HepG2 (cell line): ENCODE measurements around the gene HS3ST5. TPM values are rescaled to one million over a fixed set of nuclear protein-coding genes. Genes with fewer than 3 reads are reported as not detected.

ENCODE experiments used
- ATF5 ChIP-seq: sonication (generic); formaldehyde crosslinking; IDR thresholded peaks from 2 replicates; pipeline ENCODE4 v1.4.0; 2020; ENCODE audit warnings: mild to moderate bottlenecking, low read depth, missing genetic modification reagents
- BRCA1 ChIP-seq: sonication (generic); formaldehyde crosslinking; IDR thresholded peaks from 2 replicates; pipeline ENCODE4 v1.4.0; 2020; ENCODE audit warnings: missing genetic modification reagents
- CREM ChIP-seq, 2 experiments: sonication (generic) in 1 of 2; formaldehyde crosslinking in 1 of 2; IDR thresholded peaks; 2 replicates each; pipeline versions ENCODE4 v1.4.0 to v1.6.1; 2016 to 2020; ENCODE audit warnings: antibody characterized with exemption in 1 of 2, mild to moderate bottlenecking in 1 of 2, missing genetic modification reagents in 1 of 2
- ESRRA ChIP-seq: sonication (generic); formaldehyde crosslinking; IDR thresholded peaks from 2 replicates; pipeline ENCODE4 v1.5.1; 2020; ENCODE audit warnings: mild to moderate bottlenecking, low read depth, missing genetic modification reagents
- FUBP1 ChIP-seq: sonication (generic); formaldehyde crosslinking; IDR thresholded peaks from 2 replicates; pipeline ENCODE4 v1.5.1; 2020; ENCODE audit warnings: missing genetic modification reagents, mild to moderate bottlenecking, borderline replicate concordance
- HNRNPK ChIP-seq: fragments of 200-400 bp; formaldehyde crosslinking; IDR thresholded peaks from 2 replicates; pipeline ENCODE4 v1.6.1; 2018; ENCODE audit warnings: low read length, low read depth, moderate library complexity, mild to moderate bottlenecking; ENCODE audit not compliant: poor library complexity, severe bottlenecking
- MXI1 ChIP-seq: IDR thresholded peaks from 3 replicates; pipeline ENCODE4 v1.6.1; 2012; ENCODE audit warnings: low read depth, low read length, inconsistent platforms, borderline replicate concordance
- NR2F2 ChIP-seq: IDR thresholded peaks from 2 replicates; pipeline ENCODE4 v1.6.1; 2012; ENCODE audit warnings: low read depth, inconsistent platforms, borderline replicate concordance
- POLR2AphosphoS5 ChIP-seq: IDR thresholded peaks from 2 replicates; pipeline ENCODE4 v1.6.1; 2012; ENCODE audit warnings: low read depth, low read length
- USF2 ChIP-seq, 2 experiments: sonication (generic) in 1 of 2; formaldehyde crosslinking in 1 of 2; IDR thresholded peaks; 2 replicates each; pipeline versions ENCODE4 v1.5.1 to v1.6.1; 2011 to 2020; ENCODE audit warnings: borderline replicate concordance in 1 of 2, low read depth in 1 of 2, low read length in 1 of 2, mild to moderate bottlenecking in 1 of 2, missing genetic modification reagents in 1 of 2, moderate library complexity in 1 of 2
- ZFP82 ChIP-seq: sonication (generic); formaldehyde crosslinking; IDR thresholded peaks from 2 replicates; pipeline ENCODE4 v1.5.1; 2020; ENCODE audit warnings: mild to moderate bottlenecking, missing genetic modification reagents, borderline replicate concordance
- ZFX ChIP-seq: sonication (generic); formaldehyde crosslinking; IDR thresholded peaks from 2 replicates; pipeline ENCODE4 v1.4.0; 2020; ENCODE audit warnings: mild to moderate bottlenecking, low read depth, missing genetic modification reagents, moderate library complexity
- ZNF101 ChIP-seq: sonication (generic); formaldehyde crosslinking; IDR thresholded peaks from 2 replicates; pipeline ENCODE4 v1.4.0; 2020; ENCODE audit warnings: mild to moderate bottlenecking, low read depth, missing genetic modification reagents, borderline replicate concordance
- ZNF232 ChIP-seq: sonication (generic); formaldehyde crosslinking; IDR thresholded peaks from 2 replicates; pipeline ENCODE4 v1.4.0; 2020; ENCODE audit warnings: missing genetic modification reagents, borderline replicate concordance
- ZNF564 ChIP-seq: sonication (generic); formaldehyde crosslinking; IDR thresholded peaks from 2 replicates; pipeline ENCODE4 v1.8.1; 2023; ENCODE audit warnings: mild to moderate bottlenecking, missing genetic modification reagents
- ZNF598 ChIP-seq: sonication (generic); formaldehyde crosslinking; IDR thresholded peaks from 2 replicates; pipeline ENCODE4 v1.5.1; 2020; ENCODE audit warnings: mild to moderate bottlenecking, missing genetic modification reagents, borderline replicate concordance
- ZNF639 ChIP-seq: conservative IDR thresholded peaks from 2 replicates; pipeline ENCODE4 v1.6.1; 2018; ENCODE audit warnings: missing genetic modification reagents
- ZNF773 ChIP-seq: sonication (generic); formaldehyde crosslinking; IDR thresholded peaks from 2 replicates; pipeline ENCODE4 v1.4.0; 2020; ENCODE audit warnings: missing genetic modification reagents, borderline replicate concordance
- ZNF788 ChIP-seq: sonication (generic); formaldehyde crosslinking; IDR thresholded peaks from 2 replicates; pipeline ENCODE4 v1.5.0; 2020; ENCODE audit warnings: mild to moderate bottlenecking, missing genetic modification reagents, borderline replicate concordance
- ZNF792 ChIP-seq: IDR thresholded peaks from 2 replicates; pipeline ENCODE4 v1.6.1; 2016
- ZSCAN25 ChIP-seq: sonication (generic); formaldehyde crosslinking; IDR thresholded peaks from 2 replicates; pipeline ENCODE4 v1.8.0; 2022; ENCODE audit warnings: mild to moderate bottlenecking, missing genetic modification reagents
- ZSCAN30 ChIP-seq: sonication (generic); formaldehyde crosslinking; IDR thresholded peaks from 2 replicates; pipeline ENCODE4 v1.5.0; 2020; ENCODE audit warnings: mild to moderate bottlenecking, missing genetic modification reagents
- polyA plus RNA-seq, 8 experiments: library from polyadenylated mRNA; depleted of rRNA in 3 of 8; stranded (reverse) in 7 of 8; unstranded in 1 of 8; fragments of >200 nt; fragmentation: Illumina TruSeq in 4 of 8; extraction: Trizol in 4 of 8; gene quantifications; 2 replicates each; pipeline versions ENCODE4 v1.2.1 to v1.2.3, GENCODE V29; 2011 to 2016; ENCODE audit warnings: low read depth in 4 of 8, missing spikeins in 1 of 8, mixed read lengths in 1 of 8; ENCODE audit not compliant: insufficient read depth in 1 of 8
- total RNA-seq, 5 experiments: library from RNA; depleted of rRNA; stranded (reverse); fragments of >200 nt; fragmentation: Illumina TruSeq; extraction: Trizol; gene quantifications; 2 replicates each; pipeline ENCODE4 v1.2.3, GENCODE V29; 2016; ENCODE audit warnings: low read depth in 1 of 5

HS3ST5 gene
- total and polyA plus RNA-seq, 2 of the 13 experiments (the other 11 are each of a cell fraction or from before 2014, with no cell fraction given): 1.1 to 1.6 TPM

GRCh38 chr6:114167583-114168576 lies 174.9 kb downstream of the HS3ST5 start (continued):
- no peak for TF ChIP-seq FUBP1 (CRISPR knock-in tag)
- no peak for TF ChIP-seq USF2 (IDR thresholded peaks at IDR 0.05; ENCODE audit: low read depth, low read length)
- TF ChIP-seq USF2 (CRISPR knock-in tag; IDR thresholded peaks at IDR 0.05; ENCODE audit: borderline replicate concordance): no peak
- TF ChIP-seq HNRNPK: no peak
- no peak for TF ChIP-seq ZNF232 (CRISPR knock-in tag)
- TF ChIP-seq ZSCAN25 (CRISPR knock-in tag): no peak
- 0 out of 2 replicates have a peak, but pooled peaks have one; percentile 29 for TF ChIP-seq ZNF564
- peak; percentile 98 for TF ChIP-seq NR2F2
- no peak for TF ChIP-seq ZNF598
- no peak for TF ChIP-seq BRCA1
- peak; percentile 61; the same call in 1 of the 2 replicates for TF ChIP-seq ZNF792
- no peak for TF ChIP-seq ESRRA (CRISPR knock-in tag)
- no peak for TF ChIP-seq ZNF639
- no peak; the same call in 1 of the 2 replicates for TF ChIP-seq ZFX (CRISPR knock-in tag)
- TF ChIP-seq ATF5 (CRISPR knock-in tag): no peak
- no peak for TF ChIP-seq ZNF101 (CRISPR knock-in tag)
- no peak for TF ChIP-seq ZFP82 (CRISPR knock-in tag)
- TF ChIP-seq CREM (IDR thresholded peaks at IDR 0.05): peak; percentile 99
- no peak for TF ChIP-seq CREM (CRISPR knock-in tag; IDR thresholded peaks at IDR 0.05)
- TF ChIP-seq ZNF773 (CRISPR knock-in tag): no peak
- TF ChIP-seq ZSCAN30 (CRISPR knock-in tag): 0 out of 2 replicates have a peak, but pooled peaks have one; percentile 61
- TF ChIP-seq POLR2AphosphoS5: peak; percentile 68
- no peak; the same call in 2 of the 3 replicates for TF ChIP-seq MXI1
- peak; percentile 32; the same call in 1 of the 2 replicates for TF ChIP-seq ZNF788 (CRISPR knock-in tag)
